ENCODE data around the gene TTYH2. TPM values are rescaled to one million over a fixed set of nuclear protein-coding genes. Genes with fewer than 3 reads are reported as not detected.

The TTYH2 gene
- total RNA-seq, 4 donors from 2014 or later: 12.4 to 24.7 (median 18.8) TPM

- Histone ChIP-seq H3K27ac (peak overlapping the region; percentile 44 to 72 (median 55)), H3K4me3 (replicated peaks in 1 of 3) (no peak overlapping the region), H3K27me3 (no peaks in the 10 kb centered on the region), H3K4me1 (peaks cover 55 to 78% of the 10 kb centered on the region in 2 donors), H3K36me3 (peaks cover 0 to 4% of the 10 kb centered on the region in 2 donors), H3K9me3 (no peaks in the 10 kb centered on the region)
- peak; percentile 60 to 63 for DNase-seq
- TF ChIP-seq POLR2A (IDR thresholded peaks at IDR 0.05) (no peak), CTCF (IDR thresholded peaks at IDR 0.05) (no peak)
- intact Hi-C loops (cut with DNase I): no loop called here
- WGBS, 2 donors: 57% methylated on average over 8 of the region's 8 CpGs
Measured at GRCh38 chr17:74235911-74236371, 22.6 kb downstream of the TTYH2 start.

GRCh38 chr17:74237321-74237720 lies 23.9 kb downstream of the TTYH2 start:
- H3K27me3 ChIP-seq: no peaks in the 10 kb centered on the region
- DNase-seq: peak; percentile 79 to 85
- intact Hi-C loops (cut with DNase I): no loop called here
- peak overlapping the region; percentile 55 to 76 (median 72) for H3K27ac ChIP-seq
- TF ChIP-seq CTCF (IDR thresholded peaks at IDR 0.05) (no peak), POLR2A (IDR thresholded peaks at IDR 0.05) (no peak)
- WGBS, 2 donors: 44 to 62% methylated on average over 11 to 12 of the region's 12 CpGs
- H3K9me3 ChIP-seq: no peaks in the 10 kb centered on the region
- H3K36me3 ChIP-seq: no peaks in the 10 kb centered on the region
- peaks cover 69 to 89% of the 10 kb centered on the region in 2 donors for H3K4me1 ChIP-seq
- H3K4me3 ChIP-seq (replicated peaks in 1 of 3): no peak overlapping the region

GRCh38 chr17:74239172-74239571 lies 25.8 kb downstream of the TTYH2 start:
- Histone ChIP-seq H3K9me3 (no peaks in the 10 kb centered on the region), H3K4me1 (peaks cover 69 to 85% of the 10 kb centered on the region in 2 donors), H3K36me3 (no peaks in the 10 kb centered on the region), H3K27ac (peak overlapping the region in 2 of 3 donors; percentile 36 to 69), H3K27me3 (no peaks in the 10 kb centered on the region), H3K4me3 (replicated peaks in 1 of 3) (no peak overlapping the region)
- TF ChIP-seq CTCF (IDR thresholded peaks at IDR 0.05) (no peak), POLR2A (IDR thresholded peaks at IDR 0.05) (no peak)
- peak in 1 of 2 donors; percentile 26 for DNase-seq
- intact Hi-C loops (cut with DNase I): no loop called here
- WGBS, 2 donors: 51 to 60% methylated on average over 7 to 10 of the region's 10 CpGs

GRCh38 chr17:74240618-74241205 lies 27.3 kb downstream of the TTYH2 start:
- Histone ChIP-seq H3K4me1 (peaks cover 53 to 72% of the 10 kb centered on the region in 2 donors), H3K36me3 (no peaks in the 10 kb centered on the region)
- TF ChIP-seq POLR2A (IDR thresholded peaks at IDR 0.05): no peak
- TF ChIP-seq CTCF (IDR thresholded peaks at IDR 0.05): no peak

GRCh38 chr17:74241431-74241830 lies 28.1 kb downstream of the TTYH2 start:
- Histone ChIP-seq H3K27ac (peak overlapping the region; percentile 57 to 74 (median 69)), H3K4me1 (peaks cover 46 to 64% of the 10 kb centered on the region in 2 donors), H3K27me3 (no peaks in the 10 kb centered on the region), H3K36me3 (no peaks in the 10 kb centered on the region), H3K9me3 (no peaks in the 10 kb centered on the region), H3K4me3 (replicated peaks in 1 of 3) (no peak overlapping the region)
- peak; percentile 84 to 86 for DNase-seq
- intact Hi-C loops (cut with DNase I): no loop called here
- WGBS, 2 donors: 21% methylated on average over 10 of the region's 10 CpGs
- no peak for TF ChIP-seq CTCF (IDR thresholded peaks at IDR 0.05)
- TF ChIP-seq POLR2A (IDR thresholded peaks at IDR 0.05): no peak

More at GRCh38 chr17:74240618-74241205, 27.3 kb downstream of the TTYH2 start:
- Histone ChIP-seq H3K27me3 (no peaks in the 10 kb centered on the region), H3K27ac (peak overlapping the region; percentile 57 to 74 (median 69)), H3K4me3 (replicated peaks in 1 of 3) (no peak overlapping the region), H3K9me3 (no peaks in the 10 kb centered on the region)
- intact Hi-C loops (cut with DNase I): no loop called here
- peak; percentile 57 to 60 for DNase-seq
- WGBS, 2 donors: 24 to 29% methylated on average over 11 of the region's 11 CpGs
